Mucosa of stomach (tissue), 1 donor: ENCODE data around the gene RBM15B.

Experiments
- H3K27me3 ChIP-seq: one replicate; pipeline ENCODE4 v1.7.0; 2013; ENCODE audit warnings: mild to moderate bottlenecking, low read length; ENCODE audit not compliant: control insufficient read depth, insufficient read depth
- H3K36me3 ChIP-seq: one replicate; pipeline ENCODE4 v1.7.0; 2013; ENCODE audit warnings: low read length; ENCODE audit not compliant: control insufficient read depth, insufficient read depth
- H3K4me1 ChIP-seq: one replicate; pipeline ENCODE4 v1.7.0; 2013; ENCODE audit warnings: mild to moderate bottlenecking, low read length; ENCODE audit not compliant: control insufficient read depth, insufficient read depth
- H3K4me3 ChIP-seq: one replicate; pipeline ENCODE4 v1.7.0; 2013; ENCODE audit warnings: low read length
- H3K9ac ChIP-seq: one replicate; pipeline ENCODE4 v1.7.0; 2013; ENCODE audit warnings: mild to moderate bottlenecking, low read length, moderate library complexity
- H3K9me3 ChIP-seq: one replicate; pipeline ENCODE4 v1.7.0; 2013; ENCODE audit warnings: mild to moderate bottlenecking, low read length, moderate library complexity; ENCODE audit not compliant: control insufficient read depth
- donor health status: Pancreatic carcinoma.

RBM15B gene

DNA sequence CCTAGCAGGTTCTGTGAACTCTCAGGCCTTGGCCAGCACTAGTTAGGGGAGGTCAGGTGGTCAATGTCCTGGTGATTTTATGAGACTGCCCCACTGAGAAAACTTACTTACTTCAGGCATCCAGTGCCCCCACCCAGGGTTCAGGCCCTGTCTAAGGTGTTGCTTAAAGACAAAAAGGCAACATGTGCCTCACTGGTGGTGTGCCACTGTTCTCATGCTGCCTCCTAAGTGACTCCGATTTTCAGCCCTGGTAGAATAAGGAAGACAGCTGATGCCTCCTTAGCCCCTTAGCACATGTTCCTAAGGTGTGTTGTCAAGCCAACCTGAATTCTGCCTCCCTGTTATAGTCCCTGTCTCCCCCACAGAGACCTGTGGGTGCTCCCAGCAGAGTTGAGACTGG lies 5.3 kb downstream of the RBM15B start:
- Histone ChIP-seq H3K9ac (no peak overlapping the region), H3K4me1 (peaks cover 33% of the 10 kb centered on the region), H3K4me3 (no peak overlapping the region), H3K36me3 (peaks cover 23% of the 10 kb centered on the region), H3K27me3 (no peaks in the 10 kb centered on the region), H3K9me3 (no peaks in the 10 kb centered on the region)

DNA sequence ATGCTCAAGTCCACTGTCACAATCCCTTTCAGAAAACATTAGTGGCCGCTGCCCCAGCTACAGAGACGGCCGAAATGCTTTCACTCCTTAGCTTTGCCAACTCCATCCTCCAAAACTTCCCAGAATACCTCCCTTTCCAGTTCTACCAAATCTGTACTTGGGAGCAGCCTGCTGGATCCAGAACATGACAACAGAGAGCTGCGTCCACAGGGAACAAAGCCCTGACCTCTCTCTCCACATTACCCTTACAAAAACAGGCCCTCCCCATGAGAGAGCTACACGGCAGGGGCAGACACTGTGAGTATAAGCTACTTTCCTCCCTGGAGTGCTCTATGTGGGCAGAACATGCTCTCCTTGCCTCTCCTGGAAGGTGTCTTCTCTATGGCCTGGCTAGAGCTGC lies 6.3 kb downstream of the RBM15B start:
- no peaks in the 10 kb centered on the region for H3K27me3 ChIP-seq
- H3K36me3 ChIP-seq, result peaks cover 23% of the 10 kb centered on the region
- H3K4me3 ChIP-seq, result no peak overlapping the region
- H3K9ac ChIP-seq, result no peak overlapping the region
- no peaks in the 10 kb centered on the region for H3K9me3 ChIP-seq
- peaks cover 27% of the 10 kb centered on the region for H3K4me1 ChIP-seq

DNA sequence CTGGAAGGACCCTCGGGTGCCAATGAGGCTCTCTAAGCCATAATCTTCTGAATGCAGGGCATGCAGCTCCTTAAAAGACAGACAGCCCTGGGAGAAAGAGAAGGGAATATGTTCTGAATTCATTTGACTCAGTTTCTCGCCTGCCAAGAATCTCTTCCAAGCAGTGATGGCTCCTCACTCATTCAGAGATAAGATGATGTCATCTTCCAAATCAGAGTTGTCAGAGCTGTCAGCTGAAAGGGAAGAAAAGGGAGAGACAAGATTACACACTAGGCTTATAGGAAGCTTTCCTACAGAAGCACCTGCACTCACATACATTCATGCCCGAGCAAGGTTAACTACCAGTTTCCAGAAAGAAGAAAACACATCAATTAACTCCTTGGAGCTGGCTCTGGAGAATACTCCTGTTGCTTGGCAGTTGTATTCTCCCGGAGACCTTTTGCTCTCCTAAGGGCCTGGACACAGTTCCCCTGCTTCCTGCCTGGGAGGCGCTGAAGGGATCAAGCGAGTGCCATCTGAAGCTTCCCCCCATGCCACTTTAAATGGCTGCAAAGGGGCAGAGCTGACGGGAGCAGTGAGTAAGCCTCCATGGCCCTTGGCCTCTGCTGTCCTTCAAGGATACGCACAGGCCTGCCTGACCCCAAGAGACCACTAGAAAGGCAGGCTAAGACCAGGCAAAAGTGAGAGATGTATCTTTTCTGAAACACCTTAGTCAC lies 7.7 kb downstream of the RBM15B start:
- no peaks in the 10 kb centered on the region for H3K9me3 ChIP-seq
- no peak overlapping the region for H3K9ac ChIP-seq
- H3K4me3 ChIP-seq, result no peak overlapping the region
- peaks cover 14% of the 10 kb centered on the region for H3K4me1 ChIP-seq
- H3K36me3 ChIP-seq, result peaks cover 23% of the 10 kb centered on the region
- no peaks in the 10 kb centered on the region for H3K27me3 ChIP-seq

DNA sequence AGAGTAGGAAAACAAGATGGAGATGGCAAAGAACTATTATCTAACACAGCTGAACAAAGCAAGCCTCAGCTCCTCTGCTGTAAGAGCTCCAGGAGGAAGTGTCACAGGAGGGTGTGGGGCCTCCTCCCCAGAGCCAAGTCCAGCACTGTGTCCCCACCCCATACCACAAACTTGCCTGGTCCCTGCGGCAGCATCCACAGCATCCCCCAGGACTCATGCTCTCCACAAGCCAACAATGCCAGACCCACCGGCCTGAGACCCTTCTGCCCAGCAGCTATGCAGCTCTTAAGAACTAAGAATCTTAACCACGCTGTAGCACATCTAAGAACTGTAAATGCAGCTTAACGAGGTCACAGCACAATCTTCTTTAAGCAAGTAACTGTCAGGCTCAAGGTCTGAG lies 9.1 kb downstream of the RBM15B start:
- Histone ChIP-seq H3K36me3 (peaks cover 16% of the 10 kb centered on the region), H3K9ac (no peak overlapping the region), H3K4me1 (no peaks in the 10 kb centered on the region), H3K9me3 (no peaks in the 10 kb centered on the region), H3K27me3 (no peaks in the 10 kb centered on the region), H3K4me3 (no peak overlapping the region)

DNA sequence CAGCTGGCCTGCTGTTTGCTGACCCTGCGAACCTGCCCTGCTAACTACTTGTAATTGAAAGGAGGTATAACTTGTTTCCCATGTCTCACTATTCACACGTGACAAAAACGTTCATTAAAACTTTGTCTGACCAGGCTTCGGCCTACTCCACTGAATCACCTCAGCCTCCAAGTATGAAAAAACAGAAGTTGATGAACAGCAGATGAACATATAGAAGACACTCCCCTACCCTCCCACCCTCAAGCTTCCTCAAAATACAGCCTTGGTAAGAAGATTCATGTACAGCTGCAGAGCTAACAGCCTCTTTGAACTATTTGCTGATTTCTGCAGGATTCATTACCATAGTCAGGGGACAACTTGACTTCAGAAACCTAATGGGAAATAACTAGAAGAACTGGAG lies 10.7 kb downstream of the RBM15B start:
- Histone ChIP-seq H3K27me3 (no peaks in the 10 kb centered on the region), H3K36me3 (peaks cover 5% of the 10 kb centered on the region), H3K4me3 (no peak overlapping the region), H3K9me3 (no peaks in the 10 kb centered on the region), H3K4me1 (no peaks in the 10 kb centered on the region), H3K9ac (no peak overlapping the region)

DNA sequence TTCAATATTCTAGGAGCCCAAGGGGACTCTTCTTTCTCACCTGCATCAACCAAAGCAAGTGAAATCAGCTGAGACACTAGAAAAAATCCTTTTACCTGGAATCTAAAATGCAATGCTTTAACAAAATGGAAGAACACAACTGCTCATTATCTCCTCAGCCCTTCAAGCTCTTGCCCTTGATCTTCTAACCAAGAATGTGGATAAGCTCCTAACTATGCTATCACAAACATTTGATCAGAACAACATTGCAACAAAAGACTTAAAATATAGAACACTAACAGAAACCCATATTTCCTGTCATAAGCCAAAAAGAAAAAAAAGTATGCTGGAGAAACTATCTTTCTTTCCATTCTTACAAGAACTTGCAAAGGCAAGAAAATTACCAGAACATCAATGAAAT lies 12.6 kb downstream of the RBM15B start:
- no peak overlapping the region for H3K4me3 ChIP-seq
- H3K27me3 ChIP-seq, result no peaks in the 10 kb centered on the region
- no peak overlapping the region for H3K9ac ChIP-seq
- no peaks in the 10 kb centered on the region for H3K9me3 ChIP-seq
- peaks cover 5% of the 10 kb centered on the region for H3K36me3 ChIP-seq
- H3K4me1 ChIP-seq, result no peaks in the 10 kb centered on the region

DNA sequence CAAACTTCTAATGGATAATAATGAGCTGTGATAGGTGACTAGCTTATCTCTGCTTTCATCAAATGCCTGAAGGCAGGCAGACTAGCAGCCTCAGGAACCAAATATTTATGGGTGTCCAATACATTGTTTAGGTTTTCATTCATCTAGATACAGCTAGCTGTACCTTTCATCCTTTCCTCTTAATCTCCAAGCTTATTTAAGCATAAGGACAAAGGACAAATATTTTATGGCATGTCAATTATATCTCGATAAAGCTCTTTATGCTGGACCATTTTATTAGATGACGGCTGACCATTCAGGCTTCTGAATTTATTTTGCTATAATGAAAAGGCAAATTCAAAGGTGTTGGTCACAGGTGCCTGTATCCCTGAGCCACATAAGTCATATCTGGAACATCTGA lies 16.9 kb downstream of the RBM15B start:
- Histone ChIP-seq H3K9ac (no peak overlapping the region), H3K4me1 (no peaks in the 10 kb centered on the region), H3K36me3 (peaks cover 6% of the 10 kb centered on the region)

DNA sequence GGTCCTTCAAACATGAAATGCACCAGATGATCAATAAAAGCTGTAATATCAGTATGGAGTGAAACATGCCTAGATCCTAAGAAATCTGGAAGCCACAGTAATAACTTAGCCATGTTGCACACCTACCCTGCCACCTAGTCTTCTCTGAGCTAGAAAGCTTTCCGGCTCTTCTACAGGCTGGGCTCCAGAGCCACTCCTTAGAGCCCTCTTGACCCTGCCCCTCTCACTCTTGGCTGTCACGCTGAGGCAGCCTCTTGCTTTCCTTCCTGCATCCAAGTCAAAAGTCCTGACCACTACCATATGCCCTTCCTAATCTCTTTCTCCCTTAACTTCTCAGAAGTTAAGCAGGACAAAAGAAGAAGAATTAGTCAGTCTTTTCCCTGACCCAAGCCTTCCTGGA lies 17.7 kb downstream of the RBM15B start:
- peaks cover 4% of the 10 kb centered on the region for H3K36me3 ChIP-seq
- no peak overlapping the region for H3K4me3 ChIP-seq
- no peaks in the 10 kb centered on the region for H3K27me3 ChIP-seq
- no peaks in the 10 kb centered on the region for H3K4me1 ChIP-seq
- no peaks in the 10 kb centered on the region for H3K9me3 ChIP-seq
- no peak overlapping the region for H3K9ac ChIP-seq

More for the DNA sequence above, 16.9 kb downstream of the RBM15B start:
- Histone ChIP-seq H3K4me3 (no peak overlapping the region), H3K27me3 (no peaks in the 10 kb centered on the region), H3K9me3 (no peaks in the 10 kb centered on the region)

DNA sequence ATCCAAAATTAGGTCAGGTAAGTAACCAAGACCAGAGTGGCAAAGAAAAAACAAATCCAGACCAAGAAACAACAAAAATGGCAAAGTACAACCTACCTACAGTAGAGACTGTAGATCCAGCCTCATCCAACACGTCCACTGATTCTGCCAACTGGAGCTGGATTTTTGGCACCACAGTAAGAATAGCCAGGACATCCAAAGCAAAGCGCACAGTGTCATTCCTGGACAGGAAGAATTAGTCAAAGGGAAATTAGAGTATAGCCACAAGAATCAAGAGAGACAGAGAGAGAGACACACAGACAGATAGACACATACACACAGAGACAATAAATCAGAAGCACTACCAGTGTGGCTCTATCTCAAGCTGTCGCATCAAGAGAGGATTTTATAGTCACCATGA lies 31.1 kb downstream of the RBM15B start:
- H3K4me1 ChIP-seq, result no peaks in the 10 kb centered on the region
- peaks cover 6% of the 10 kb centered on the region for H3K36me3 ChIP-seq
- no peaks in the 10 kb centered on the region for H3K9me3 ChIP-seq
- no peaks in the 10 kb centered on the region for H3K27me3 ChIP-seq
- H3K4me3 ChIP-seq, result no peak overlapping the region
- H3K9ac ChIP-seq, result no peak overlapping the region

DNA sequence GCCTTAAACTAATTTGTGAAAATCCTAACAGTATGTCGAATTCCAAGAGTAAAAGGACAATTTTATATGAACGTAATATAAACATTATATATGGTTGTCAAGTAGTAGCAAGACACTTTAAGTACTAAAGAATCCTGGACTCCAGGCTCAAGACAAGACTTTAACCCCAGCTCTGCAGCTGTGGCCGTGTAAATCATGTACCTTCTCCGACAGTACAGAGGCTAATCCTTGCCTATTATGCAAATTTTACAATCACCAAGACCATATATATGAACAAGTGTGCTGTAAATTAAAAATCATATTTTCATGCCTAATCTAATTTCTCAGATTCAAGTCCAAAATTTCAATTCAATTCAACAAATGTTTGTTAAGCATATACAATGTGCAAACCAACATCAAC lies 35.8 kb downstream of the RBM15B start:
- Histone ChIP-seq H3K4me1 (no peaks in the 10 kb centered on the region), H3K9me3 (no peaks in the 10 kb centered on the region), H3K27me3 (no peaks in the 10 kb centered on the region), H3K36me3 (no peaks in the 10 kb centered on the region), H3K4me3 (no peak overlapping the region), H3K9ac (no peak overlapping the region)

DNA sequence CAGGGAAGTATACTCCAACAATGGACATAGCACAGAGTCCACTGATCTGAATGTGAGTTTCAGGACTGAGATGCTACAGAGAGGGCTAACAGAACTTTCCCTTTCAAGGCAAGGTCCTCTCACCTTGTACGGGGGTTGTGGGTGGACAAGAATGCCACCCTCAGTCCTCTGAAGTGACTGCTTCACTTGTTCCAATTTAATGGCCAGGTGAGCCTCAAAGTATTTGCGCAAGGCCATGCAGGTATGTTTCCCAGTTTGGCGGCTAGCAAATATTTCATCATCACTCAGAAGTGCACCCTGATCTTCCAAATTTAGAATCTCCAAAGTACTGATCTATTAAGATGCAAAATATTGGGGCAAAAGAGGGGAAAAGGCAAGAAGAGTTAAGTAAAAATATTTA lies 38.1 kb downstream of the RBM15B start:
- no peaks in the 10 kb centered on the region for H3K9me3 ChIP-seq
- no peaks in the 10 kb centered on the region for H3K4me1 ChIP-seq
- H3K36me3 ChIP-seq, result no peaks in the 10 kb centered on the region
- no peak overlapping the region for H3K9ac ChIP-seq
- no peaks in the 10 kb centered on the region for H3K27me3 ChIP-seq
- H3K4me3 ChIP-seq, result no peak overlapping the region

DNA sequence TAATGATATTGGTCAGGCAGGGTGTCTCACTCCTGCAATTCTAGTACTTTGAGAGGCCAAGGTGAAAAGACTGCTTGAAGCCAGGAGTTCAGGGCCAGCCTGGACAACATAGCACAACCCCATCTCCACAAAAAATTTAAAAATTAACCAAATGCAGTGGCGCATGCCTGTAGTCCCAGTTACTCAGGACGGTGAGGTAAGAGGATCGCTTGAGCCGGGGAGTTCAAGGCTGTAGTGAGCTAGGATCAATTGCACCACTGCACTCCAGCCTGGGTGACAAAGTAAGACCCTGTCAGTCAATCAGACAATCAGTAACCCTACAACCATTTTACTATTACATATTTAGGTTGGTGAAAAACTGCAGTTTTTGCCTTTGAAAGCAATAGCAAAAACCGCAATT lies 43.0 kb downstream of the RBM15B start:
- Histone ChIP-seq H3K9me3 (no peaks in the 10 kb centered on the region), H3K27me3 (no peaks in the 10 kb centered on the region), H3K4me3 (no peak overlapping the region), H3K9ac (no peak overlapping the region), H3K36me3 (no peaks in the 10 kb centered on the region), H3K4me1 (peaks cover 5% of the 10 kb centered on the region)
